Lower leg skin (tissue), 3 donors: Measurements from ENCODE around the gene CLTCL1.

Experiments
- CTCF ChIP-seq, 3 donors: fragments of 450-650 bp; IDR thresholded peaks; one replicate each; pipeline ENCODE4 v1.5.1; 2016; ENCODE audit warnings: antibody characterized with exemption in 3 of 3, mild to moderate bottlenecking in 3 of 3, moderate library complexity in 2 of 3
- POLR2A ChIP-seq, 2 donors: fragments of 450-650 bp; IDR thresholded peaks; one replicate each; pipeline ENCODE4 v1.6.1; 2016 to 2017; ENCODE audit warnings: antibody characterized with exemption in 2 of 2, mild to moderate bottlenecking in 1 of 2, moderate library complexity in 1 of 2

DNA sequence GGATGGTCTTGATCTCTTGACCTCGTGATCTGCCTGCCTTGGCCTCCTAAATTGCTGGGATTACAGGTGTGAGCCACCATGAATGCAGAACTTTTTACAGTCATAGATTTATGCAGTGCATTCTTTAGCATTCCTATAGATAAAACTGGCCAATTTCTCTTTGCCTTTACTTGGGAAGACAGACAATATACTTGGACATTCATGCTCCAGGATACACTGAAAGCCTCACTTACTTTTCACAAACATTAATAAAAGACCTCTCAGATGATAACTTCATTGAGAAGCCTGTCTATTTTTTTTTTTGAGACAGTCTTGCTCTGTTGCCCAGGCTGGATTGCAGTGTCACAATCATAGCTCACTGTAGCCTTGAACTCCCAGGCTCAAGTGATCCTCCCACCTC is 12.3 kb upstream of the CLTCL1 start:
- TF ChIP-seq CTCF (IDR thresholded peaks at IDR 0.05), result no peak
- TF ChIP-seq POLR2A (IDR thresholded peaks at IDR 0.05), result no peak
